Cardiac fibroblast (primary cell): ENCODE results near the gene PTBP3.

ENCODE experiments used
- DNase-seq, 2 donors: peaks; one replicate each; pipeline versions ENCODE4 v3.0.0 to v3.0.0-alpha.2; 2010; ENCODE audit warnings: low read depth in 2 of 2
- H3K4me3 ChIP-seq, 2 donors: replicated peaks in 1 of 2; 1 replicate in 1 of 2; 2 replicates in 1 of 2; pipeline ENCODE4 v1.5.1; 2011; ENCODE audit warnings: low read depth in 2 of 2, low read length in 2 of 2, mild to moderate bottlenecking in 2 of 2, moderate library complexity in 1 of 2
- TF ChIP-seq, protein P1 (sequence below): IDR thresholded peaks from one replicate; pipeline ENCODE4 v1.5.1; 2011; ENCODE audit warnings: low read depth, mild to moderate bottlenecking, low read length, inconsistent platforms

The PTBP3 gene, protein sequence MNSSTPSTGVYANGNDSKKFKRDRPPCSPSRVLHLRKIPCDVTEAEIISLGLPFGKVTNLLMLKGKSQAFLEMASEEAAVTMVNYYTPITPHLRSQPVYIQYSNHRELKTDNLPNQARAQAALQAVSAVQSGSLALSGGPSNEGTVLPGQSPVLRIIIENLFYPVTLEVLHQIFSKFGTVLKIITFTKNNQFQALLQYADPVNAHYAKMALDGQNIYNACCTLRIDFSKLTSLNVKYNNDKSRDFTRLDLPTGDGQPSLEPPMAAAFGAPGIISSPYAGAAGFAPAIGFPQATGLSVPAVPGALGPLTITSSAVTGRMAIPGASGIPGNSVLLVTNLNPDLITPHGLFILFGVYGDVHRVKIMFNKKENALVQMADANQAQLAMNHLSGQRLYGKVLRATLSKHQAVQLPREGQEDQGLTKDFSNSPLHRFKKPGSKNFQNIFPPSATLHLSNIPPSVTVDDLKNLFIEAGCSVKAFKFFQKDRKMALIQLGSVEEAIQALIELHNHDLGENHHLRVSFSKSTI

DNA sequence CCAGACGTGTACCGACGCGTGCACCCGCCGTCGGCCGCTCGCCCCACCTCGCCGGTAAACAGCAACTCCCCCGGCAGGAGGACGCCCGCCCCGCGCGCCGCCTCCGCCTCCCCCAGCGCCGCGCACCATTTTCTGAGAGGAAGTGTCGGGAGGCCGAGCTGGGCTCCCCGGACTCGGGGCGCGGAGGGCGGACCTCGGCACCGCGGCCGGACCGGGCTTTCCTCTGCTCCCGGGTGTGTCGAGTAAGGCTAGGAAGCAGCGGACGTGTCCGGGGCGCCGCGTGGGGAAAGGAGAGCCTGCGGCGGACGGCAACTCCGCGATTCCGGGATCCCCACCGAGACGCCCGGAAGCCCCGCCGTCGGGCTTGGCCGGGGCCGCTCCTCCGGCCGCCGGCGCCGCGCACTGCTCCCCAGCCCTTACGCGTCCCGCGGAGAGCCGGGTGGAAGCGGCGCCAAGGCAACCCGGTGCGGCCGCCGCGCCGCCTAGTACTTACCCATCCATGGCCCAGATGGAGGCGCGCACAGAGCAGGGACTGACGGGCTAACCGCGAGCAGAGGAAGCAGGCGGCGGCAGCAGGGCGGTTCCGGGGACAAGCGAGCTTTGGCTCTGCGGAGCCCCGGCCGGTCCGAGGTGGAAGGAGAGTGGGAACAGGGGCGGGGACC lies at the start of gene PTBP3:
TSS of gene PTBP3 (minus strand) at position 643 of the 662 bp plus-strand sequence. CDS start 35,754 bp downstream, outside the sequence.
- DNase-seq = peak; percentile 72 to 82

DNA sequence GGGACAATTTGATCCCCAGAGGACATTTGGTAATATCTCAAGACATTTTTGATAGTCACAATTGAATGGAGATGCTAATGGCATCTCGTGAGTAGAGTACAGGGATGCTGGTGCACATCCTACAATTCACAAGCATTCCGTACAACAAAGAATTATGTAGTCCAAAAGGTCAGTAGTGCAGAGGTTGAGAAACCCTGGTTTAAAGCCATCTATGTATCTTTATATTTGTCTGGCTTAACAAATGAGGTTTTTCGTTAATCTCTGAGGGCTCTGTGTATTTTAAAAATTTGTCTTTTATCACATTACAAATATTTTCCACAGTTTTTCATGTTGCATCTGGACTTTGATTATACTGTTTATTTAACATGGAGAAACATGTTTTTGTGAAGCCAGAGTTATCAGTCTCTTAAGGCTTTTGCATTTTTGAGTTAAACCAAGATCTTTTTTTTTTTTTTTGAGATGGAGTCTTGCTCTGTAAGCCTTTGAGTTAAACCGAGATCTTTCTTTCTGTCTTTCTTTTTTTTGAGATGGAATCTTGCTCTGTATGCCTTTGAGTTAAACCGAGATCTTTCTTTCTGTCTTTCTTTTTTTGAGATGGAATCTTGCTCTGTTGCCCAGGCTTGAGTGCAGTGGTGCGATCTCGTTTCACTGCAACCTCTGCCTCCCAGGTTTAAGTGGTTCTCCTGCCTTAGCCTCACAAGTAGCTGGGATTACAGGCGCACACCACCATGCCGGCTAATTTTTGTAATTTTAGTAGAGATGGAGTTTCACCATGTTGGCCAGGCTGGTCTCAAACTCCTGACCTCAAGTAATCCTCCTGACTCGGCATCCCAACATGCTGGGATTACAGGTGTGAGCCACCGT lies 49.3 kb upstream of the PTBP3 start:
- peak in 1 of 2 donors; percentile 6 for DNase-seq
- no peak overlapping the region for H3K4me3 ChIP-seq
- TF ChIP-seq, protein P1, sequence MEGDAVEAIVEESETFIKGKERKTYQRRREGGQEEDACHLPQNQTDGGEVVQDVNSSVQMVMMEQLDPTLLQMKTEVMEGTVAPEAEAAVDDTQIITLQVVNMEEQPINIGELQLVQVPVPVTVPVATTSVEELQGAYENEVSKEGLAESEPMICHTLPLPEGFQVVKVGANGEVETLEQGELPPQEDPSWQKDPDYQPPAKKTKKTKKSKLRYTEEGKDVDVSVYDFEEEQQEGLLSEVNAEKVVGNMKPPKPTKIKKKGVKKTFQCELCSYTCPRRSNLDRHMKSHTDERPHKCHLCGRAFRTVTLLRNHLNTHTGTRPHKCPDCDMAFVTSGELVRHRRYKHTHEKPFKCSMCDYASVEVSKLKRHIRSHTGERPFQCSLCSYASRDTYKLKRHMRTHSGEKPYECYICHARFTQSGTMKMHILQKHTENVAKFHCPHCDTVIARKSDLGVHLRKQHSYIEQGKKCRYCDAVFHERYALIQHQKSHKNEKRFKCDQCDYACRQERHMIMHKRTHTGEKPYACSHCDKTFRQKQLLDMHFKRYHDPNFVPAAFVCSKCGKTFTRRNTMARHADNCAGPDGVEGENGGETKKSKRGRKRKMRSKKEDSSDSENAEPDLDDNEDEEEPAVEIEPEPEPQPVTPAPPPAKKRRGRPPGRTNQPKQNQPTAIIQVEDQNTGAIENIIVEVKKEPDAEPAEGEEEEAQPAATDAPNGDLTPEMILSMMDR = no peak

More for the DNA sequence above, at the start of gene PTBP3:
- H3K4me3 ChIP-seq = peak within 1 kb of the TSS; percentile 81 to 90
- TF ChIP-seq, protein P1 = no peak

DNA sequence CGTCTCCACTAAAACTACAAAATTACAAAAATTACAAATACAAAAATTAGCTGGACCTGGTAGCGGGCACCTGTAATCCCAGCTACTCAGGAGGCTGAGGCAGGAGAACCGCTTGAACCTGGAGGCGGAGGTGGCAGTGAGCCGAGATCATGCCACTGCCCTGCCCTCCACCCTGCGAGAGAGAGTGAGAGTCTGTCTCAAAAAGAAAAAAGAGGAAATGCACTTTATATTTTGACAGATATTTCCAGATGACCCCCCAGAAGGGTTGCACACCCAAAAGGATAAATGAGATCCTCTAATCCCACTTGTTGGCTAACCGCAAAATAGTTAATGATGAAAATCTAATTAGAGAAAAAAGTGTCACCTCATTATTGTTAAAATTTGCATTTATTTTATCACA lies 48.6 kb upstream of the PTBP3 start:
- DNase-seq = no peak
- TF ChIP-seq, protein P1 = no peak
- H3K4me3 ChIP-seq = no peak overlapping the region

DNA sequence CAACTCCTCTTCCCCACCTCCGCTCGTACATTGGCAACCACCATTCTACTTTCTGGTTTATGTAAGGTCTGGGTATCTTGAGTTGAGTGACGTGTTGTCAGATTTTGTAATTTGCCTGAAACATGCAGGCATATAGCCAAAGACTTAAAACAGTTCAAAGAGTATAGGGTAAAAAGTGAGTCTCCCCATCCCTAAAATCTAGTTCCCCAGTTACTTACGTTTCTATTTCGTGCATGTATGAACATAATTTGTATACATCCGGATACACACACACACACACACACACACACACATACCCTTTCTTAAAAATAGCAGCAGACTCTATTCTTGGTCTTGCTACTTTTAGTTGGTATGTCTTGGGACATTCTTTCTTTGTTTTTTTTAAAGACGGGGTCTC lies 47.4 kb upstream of the PTBP3 start:
- TF ChIP-seq, protein P1 = no peak
- peak; percentile 43 to 47 for DNase-seq
- peak overlapping the region; percentile 75 to 86 for H3K4me3 ChIP-seq

DNA sequence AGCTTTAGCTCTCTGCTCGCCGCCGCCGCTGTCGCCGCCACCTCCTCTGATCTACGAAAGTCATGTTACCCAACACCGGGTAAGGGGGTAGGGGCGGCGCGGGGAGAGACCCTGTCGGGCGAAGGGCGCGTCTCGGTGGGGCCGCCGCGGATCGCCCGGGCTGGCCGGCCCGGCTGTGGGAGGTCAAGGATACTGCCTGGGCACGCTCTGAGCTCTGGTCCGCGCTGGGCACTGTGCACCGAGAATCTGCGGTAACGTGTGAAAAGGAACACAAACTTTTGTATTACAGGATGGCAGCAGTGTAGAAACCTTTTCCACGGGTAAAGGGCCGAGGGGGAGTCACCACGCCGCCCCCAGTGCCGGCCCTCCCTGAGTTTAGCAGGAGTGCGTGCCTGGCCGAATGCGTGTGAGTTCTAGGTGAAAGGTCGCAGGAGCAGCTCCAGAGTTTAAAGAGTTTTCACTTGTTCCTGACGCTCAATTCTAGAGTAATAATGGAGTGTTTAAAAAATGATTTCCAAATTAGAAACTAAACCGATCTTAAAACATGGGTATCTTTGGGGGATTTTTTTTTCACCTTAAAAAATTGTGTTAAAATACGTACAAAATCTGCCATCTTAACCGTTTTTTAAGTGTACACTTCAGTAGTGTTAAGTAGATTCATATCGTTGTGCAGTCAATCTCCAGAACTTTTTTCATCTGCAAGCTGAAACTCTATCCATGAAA lies 46.8 kb upstream of the PTBP3 start, which contains the start of gene HSDL2:
TSS of gene HSDL2 (plus strand) at position 7 of the 723 bp plus-strand sequence. CDS start at position 63, 56 bp downstream.
- H3K4me3 ChIP-seq = peak within 1 kb of the TSS; percentile 75 to 86
- TF ChIP-seq, protein P1 = no peak
- peak; percentile 54 to 57 for DNase-seq
